ENCODE data around the gene TPK1. TPM values are rescaled to one million over a fixed set of nuclear protein-coding genes. Genes with fewer than 3 reads are reported as not detected.

The TPK1 gene
- polyA plus RNA-seq, 1 donor from 2014 or later = 3.5 TPM

DNA sequence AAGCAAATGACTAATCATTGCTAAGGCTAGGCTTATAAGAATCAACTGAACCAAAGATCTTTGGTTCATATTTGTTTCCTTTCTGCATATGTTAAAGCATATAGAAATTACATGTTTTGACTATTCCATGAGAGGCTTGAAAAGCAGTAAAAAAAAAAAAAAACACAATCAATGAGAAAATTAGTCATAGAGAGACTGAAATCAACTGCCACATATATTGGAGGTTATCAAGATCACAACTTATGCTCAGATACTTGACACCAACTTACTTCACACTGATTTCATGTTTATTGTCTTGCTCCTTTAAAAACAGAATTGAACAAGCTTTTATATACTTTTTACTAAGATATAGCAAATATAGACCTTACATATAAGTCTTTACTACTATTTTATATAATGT is 161.3 kb downstream of the TPK1 start:
- Histone ChIP-seq H3K79me2 (replicated peaks; ENCODE audit: insufficient read depth, low read length) (no peaks in the 10 kb centered on the region), H3K4me3 (ENCODE audit: low read length) (no peak overlapping the region), H3K4me2 (ENCODE audit: low read length) (no peak overlapping the region), H3K9ac (ENCODE audit: low read length) (no peak overlapping the region), H2AFZ (ENCODE audit: low read depth, low read length) (no peak overlapping the region), H3K27me3 (ENCODE audit: insufficient read depth, low read depth, low read length) (no peaks in the 10 kb centered on the region), H4K20me1 (ENCODE audit: insufficient read depth) (no peaks in the 10 kb centered on the region), H3K9me3 (ENCODE audit: low read length) (no peaks in the 10 kb centered on the region), H3F3A (ENCODE audit: insufficient read depth, low read length, poor library complexity, severe bottlenecking) (no peaks in the 10 kb centered on the region), H3K9me2 (ENCODE audit: insufficient read depth, low read length) (no peaks in the 10 kb centered on the region), H3K36me3 (ENCODE audit: insufficient read depth, low read length) (no peaks in the 10 kb centered on the region), H3K27ac (ENCODE audit: low read length) (no peak overlapping the region)
- TF ChIP-seq RAD21 (conservative IDR thresholded peaks at IDR 0.05) (no peak), EP300 (conservative IDR thresholded peaks at IDR 0.05; ENCODE audit: poor library complexity, severe bottlenecking) (no peak), REST (IDR thresholded peaks at IDR 0.05; ENCODE audit: borderline replicate concordance) (no peak), POLR2AphosphoS5 (IDR thresholded peaks at IDR 0.05) (no peak), TAF1 (IDR thresholded peaks at IDR 0.05; ENCODE audit: low read depth) (no peak), SMC3 (conservative IDR thresholded peaks at IDR 0.05; ENCODE audit: poor library complexity) (no peak), EZH2 (IDR thresholded peaks at IDR 0.05; ENCODE audit: borderline replicate concordance, insufficient read depth, low read length, poor library complexity, severe bottlenecking) (no peak), MXI1 (conservative IDR thresholded peaks at IDR 0.05; ENCODE audit: poor library complexity, severe bottlenecking) (no peak)
- TF ChIP-seq, protein P1, sequence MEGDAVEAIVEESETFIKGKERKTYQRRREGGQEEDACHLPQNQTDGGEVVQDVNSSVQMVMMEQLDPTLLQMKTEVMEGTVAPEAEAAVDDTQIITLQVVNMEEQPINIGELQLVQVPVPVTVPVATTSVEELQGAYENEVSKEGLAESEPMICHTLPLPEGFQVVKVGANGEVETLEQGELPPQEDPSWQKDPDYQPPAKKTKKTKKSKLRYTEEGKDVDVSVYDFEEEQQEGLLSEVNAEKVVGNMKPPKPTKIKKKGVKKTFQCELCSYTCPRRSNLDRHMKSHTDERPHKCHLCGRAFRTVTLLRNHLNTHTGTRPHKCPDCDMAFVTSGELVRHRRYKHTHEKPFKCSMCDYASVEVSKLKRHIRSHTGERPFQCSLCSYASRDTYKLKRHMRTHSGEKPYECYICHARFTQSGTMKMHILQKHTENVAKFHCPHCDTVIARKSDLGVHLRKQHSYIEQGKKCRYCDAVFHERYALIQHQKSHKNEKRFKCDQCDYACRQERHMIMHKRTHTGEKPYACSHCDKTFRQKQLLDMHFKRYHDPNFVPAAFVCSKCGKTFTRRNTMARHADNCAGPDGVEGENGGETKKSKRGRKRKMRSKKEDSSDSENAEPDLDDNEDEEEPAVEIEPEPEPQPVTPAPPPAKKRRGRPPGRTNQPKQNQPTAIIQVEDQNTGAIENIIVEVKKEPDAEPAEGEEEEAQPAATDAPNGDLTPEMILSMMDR (IDR thresholded peaks at IDR 0.05; ENCODE audit: poor library complexity, severe bottlenecking) = no peak

- no peaks in the 10 kb centered on the region for H4K20me1 ChIP-seq (ENCODE audit: insufficient read depth)
- H3F3A ChIP-seq (ENCODE audit: insufficient read depth, low read length, poor library complexity, severe bottlenecking) = no peaks in the 10 kb centered on the region
- no peak overlapping the region for H3K9ac ChIP-seq (ENCODE audit: low read length)
- no peaks in the 10 kb centered on the region for H3K36me3 ChIP-seq (ENCODE audit: insufficient read depth, low read length)
- H3K9me3 ChIP-seq (ENCODE audit: low read length) = no peaks in the 10 kb centered on the region
- no peaks in the 10 kb centered on the region for H3K27me3 ChIP-seq (ENCODE audit: insufficient read depth, low read depth, low read length)
- no peaks in the 10 kb centered on the region for H3K9me2 ChIP-seq (ENCODE audit: insufficient read depth, low read length)
- H3K27ac ChIP-seq (ENCODE audit: low read length) = no peak overlapping the region
- H3K79me2 ChIP-seq (replicated peaks; ENCODE audit: insufficient read depth, low read length) = no peaks in the 10 kb centered on the region
- H3K4me2 ChIP-seq (ENCODE audit: low read length) = no peak overlapping the region
- no peak overlapping the region for H2AFZ ChIP-seq (ENCODE audit: low read depth, low read length)
- no peak overlapping the region for H3K4me3 ChIP-seq (ENCODE audit: low read length)
- TF ChIP-seq SMC3 (conservative IDR thresholded peaks at IDR 0.05; ENCODE audit: poor library complexity) (no peak), EP300 (conservative IDR thresholded peaks at IDR 0.05; ENCODE audit: poor library complexity, severe bottlenecking) (no peak), MXI1 (conservative IDR thresholded peaks at IDR 0.05; ENCODE audit: poor library complexity, severe bottlenecking) (no peak), TAF1 (IDR thresholded peaks at IDR 0.05; ENCODE audit: low read depth) (no peak), RAD21 (conservative IDR thresholded peaks at IDR 0.05) (no peak), POLR2AphosphoS5 (IDR thresholded peaks at IDR 0.05) (no peak), EZH2 (IDR thresholded peaks at IDR 0.05; ENCODE audit: borderline replicate concordance, insufficient read depth, low read length, poor library complexity, severe bottlenecking) (no peak), REST (IDR thresholded peaks at IDR 0.05; ENCODE audit: borderline replicate concordance) (no peak)
- TF ChIP-seq, protein P1 (IDR thresholded peaks at IDR 0.05; ENCODE audit: poor library complexity, severe bottlenecking) = no peak
These were observed 163.0 kb downstream of the TPK1 start for GRCh38 chr7:144672869-144673268.
